IMR-90 (cell line): Measurements from ENCODE around the gene MEPCE.
"Not testable (repeated sequence)": the region's sequence is repeated elsewhere in the genome, so short reads cannot be mapped to it uniquely, and the experiment has no call there.

ENCODE experiments used
- CEBPB ChIP-seq: IDR thresholded peaks from 2 replicates; pipeline ENCODE4 v1.6.1; 2012; ENCODE audit warnings: low read depth, low read length, improper control_type of control experiment
- CHD1 ChIP-seq: IDR thresholded peaks from 2 replicates; pipeline ENCODE4 v1.6.1; 2012; ENCODE audit warnings: low read depth, low read length, improper control_type of control experiment
- MAZ ChIP-seq: IDR thresholded peaks from 2 replicates; pipeline ENCODE4 v1.6.1; 2012; ENCODE audit warnings: low read depth, mild to moderate bottlenecking, low read length, improper control_type of control experiment, moderate library complexity, borderline replicate concordance
- MXI1 ChIP-seq: IDR thresholded peaks from 2 replicates; pipeline ENCODE4 v1.6.1; 2012; ENCODE audit warnings: low read depth, mild to moderate bottlenecking, low read length, moderate library complexity, borderline replicate concordance
- NFE2L2 ChIP-seq: fragments of 150-350 bp; IDR thresholded peaks from 2 replicates; pipeline ENCODE4 v1.6.1; 2016; ENCODE audit warnings: low read depth, mild to moderate bottlenecking, low read length
- POLR2A ChIP-seq: IDR thresholded peaks from 2 replicates; pipeline ENCODE4 v1.6.1; 2012; ENCODE audit warnings: mild to moderate bottlenecking, low read depth, low read length
- RAD21 ChIP-seq: IDR thresholded peaks from 2 replicates; pipeline ENCODE4 v1.6.1; 2012; ENCODE audit warnings: low read length, improper control_type of control experiment
- SMC3 ChIP-seq: fragments of 150-350 bp; IDR thresholded peaks from 2 replicates; pipeline ENCODE4 v1.6.1; 2016; ENCODE audit warnings: low read depth, mild to moderate bottlenecking, antibody characterized with exemption, low read length, moderate library complexity
- TF ChIP-seq, protein P1 (sequence below): conservative IDR thresholded peaks from 2 replicates; pipeline ENCODE4 v1.5.1; 2012; ENCODE audit warnings: mild to moderate bottlenecking, low read depth, low read length, improper control_type of control experiment
- TF ChIP-seq, protein P2 (sequence below): fragments of 150-350 bp; IDR thresholded peaks from 2 replicates; pipeline ENCODE4 v1.6.1; 2017; ENCODE audit warnings: mild to moderate bottlenecking, antibody characterized with exemption, low read length, low read depth

GRCh38 chr7:100439244-100439643 is 9.6 kb downstream of the MEPCE start:
- TF ChIP-seq, protein P1, sequence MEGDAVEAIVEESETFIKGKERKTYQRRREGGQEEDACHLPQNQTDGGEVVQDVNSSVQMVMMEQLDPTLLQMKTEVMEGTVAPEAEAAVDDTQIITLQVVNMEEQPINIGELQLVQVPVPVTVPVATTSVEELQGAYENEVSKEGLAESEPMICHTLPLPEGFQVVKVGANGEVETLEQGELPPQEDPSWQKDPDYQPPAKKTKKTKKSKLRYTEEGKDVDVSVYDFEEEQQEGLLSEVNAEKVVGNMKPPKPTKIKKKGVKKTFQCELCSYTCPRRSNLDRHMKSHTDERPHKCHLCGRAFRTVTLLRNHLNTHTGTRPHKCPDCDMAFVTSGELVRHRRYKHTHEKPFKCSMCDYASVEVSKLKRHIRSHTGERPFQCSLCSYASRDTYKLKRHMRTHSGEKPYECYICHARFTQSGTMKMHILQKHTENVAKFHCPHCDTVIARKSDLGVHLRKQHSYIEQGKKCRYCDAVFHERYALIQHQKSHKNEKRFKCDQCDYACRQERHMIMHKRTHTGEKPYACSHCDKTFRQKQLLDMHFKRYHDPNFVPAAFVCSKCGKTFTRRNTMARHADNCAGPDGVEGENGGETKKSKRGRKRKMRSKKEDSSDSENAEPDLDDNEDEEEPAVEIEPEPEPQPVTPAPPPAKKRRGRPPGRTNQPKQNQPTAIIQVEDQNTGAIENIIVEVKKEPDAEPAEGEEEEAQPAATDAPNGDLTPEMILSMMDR: not testable (repeated sequence)
- not testable (repeated sequence) for TF ChIP-seq RAD21, NFE2L2, SMC3, CHD1, MAZ, POLR2A, MXI1, CEBPB
- TF ChIP-seq, protein P2, sequence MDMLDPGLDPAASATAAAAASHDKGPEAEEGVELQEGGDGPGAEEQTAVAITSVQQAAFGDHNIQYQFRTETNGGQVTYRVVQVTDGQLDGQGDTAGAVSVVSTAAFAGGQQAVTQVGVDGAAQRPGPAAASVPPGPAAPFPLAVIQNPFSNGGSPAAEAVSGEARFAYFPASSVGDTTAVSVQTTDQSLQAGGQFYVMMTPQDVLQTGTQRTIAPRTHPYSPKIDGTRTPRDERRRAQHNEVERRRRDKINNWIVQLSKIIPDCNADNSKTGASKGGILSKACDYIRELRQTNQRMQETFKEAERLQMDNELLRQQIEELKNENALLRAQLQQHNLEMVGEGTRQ: not testable (repeated sequence)
